ENCODE data around the gene ADGRB2.

The ADGRB2 gene

DNA sequence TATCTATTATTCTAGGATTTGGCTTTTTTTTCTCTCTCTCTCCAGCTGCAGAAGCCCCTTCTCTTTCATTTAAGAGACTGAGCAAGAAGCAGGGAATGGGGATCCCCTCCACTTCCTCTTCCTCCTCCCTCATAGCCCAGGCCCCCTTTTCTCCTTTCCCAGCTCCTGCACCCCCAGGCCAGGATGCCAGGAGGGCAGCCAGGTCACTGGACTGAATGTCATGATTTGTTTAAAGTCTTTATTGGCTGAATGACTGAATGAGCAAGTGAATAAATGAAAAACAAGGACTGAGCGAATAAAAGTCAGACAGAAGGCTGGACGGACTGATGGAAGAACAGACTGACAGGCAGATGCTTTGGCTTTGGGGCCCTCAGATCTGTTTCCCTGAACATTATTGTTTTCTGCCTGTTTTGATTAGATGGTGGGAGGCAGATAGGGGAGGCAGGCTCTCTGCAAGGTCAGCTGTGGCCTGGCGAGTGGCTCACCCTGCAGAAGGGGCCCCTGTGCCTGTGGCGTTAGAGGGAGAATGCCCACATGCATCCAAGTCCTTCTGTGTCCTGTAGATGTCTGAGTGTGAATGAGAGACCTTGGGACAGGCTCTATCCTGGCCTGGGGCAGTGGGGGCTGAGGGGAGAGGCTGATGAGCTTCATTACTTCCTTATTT is 20.3 kb upstream of the ADGRB2 start:
- DNase-seq: no peak
- Histone ChIP-seq H2BK5ac (ENCODE audit: low read depth, low read length, poor library complexity, severe bottlenecking) (no peak overlapping the region), H2BK15ac (ENCODE audit: low read depth, poor library complexity, severe bottlenecking) (no peak overlapping the region), H3K4me1 (ENCODE audit: control insufficient read depth, insufficient read depth, low read depth, low read length) (peaks cover 8% of the 10 kb centered on the region), H3K27me3 (ENCODE audit: control insufficient read depth in 1 of 2, insufficient read depth in 1 of 2, low read length in 2 of 2) (peaks cover 0 to 5% of the 10 kb centered on the region in 2 experiments), H3K4me2 (ENCODE audit: low read length, poor library complexity, severe bottlenecking) (no peak overlapping the region), H3K9me3 (ENCODE audit: control insufficient read depth, low read length) (no peaks in the 10 kb centered on the region), H3K79me1 (replicated peaks; ENCODE audit: low read length, poor library complexity, severe bottlenecking) (no peaks in the 10 kb centered on the region), H3K18ac (ENCODE audit: low read depth in 1 of 2, low read length in 2 of 2) (no peak overlapping the region), H3K14ac (ENCODE audit: low read length in 2 of 2) (no peak overlapping the region), H3K4ac (ENCODE audit: low read depth in 1 of 2, low read length in 2 of 2) (no peak overlapping the region), H4K8ac (ENCODE audit: low read length) (no peak overlapping the region), H2AFZ (ENCODE audit: low read depth, low read length) (no peak overlapping the region), H3K36me3 (ENCODE audit: control insufficient read depth in 1 of 2, insufficient read depth in 2 of 2, low read depth in 1 of 2, low read length in 2 of 2) (no peaks in the 10 kb centered on the region), H3K9ac (ENCODE audit: low read length) (no peak overlapping the region), H2BK12ac (ENCODE audit: low read length in 2 of 2) (no peak overlapping the region), H2BK120ac (ENCODE audit: low read depth, low read length) (no peak overlapping the region), H3K27ac (ENCODE audit: low read length, poor library complexity, severe bottlenecking) (no peak overlapping the region), H4K91ac (ENCODE audit: low read length) (no peak overlapping the region), H3K4me3 (ENCODE audit: insufficient read depth in 1 of 2, low read depth in 1 of 2, low read length in 2 of 2) (no peak overlapping the region), H2AK5ac (ENCODE audit: low read length, severe bottlenecking) (no peak overlapping the region), H3K23ac (ENCODE audit: low read length in 2 of 2) (no peak overlapping the region)
- WGBS: 87% methylated on average over 4 of the region's 4 CpGs

DNA sequence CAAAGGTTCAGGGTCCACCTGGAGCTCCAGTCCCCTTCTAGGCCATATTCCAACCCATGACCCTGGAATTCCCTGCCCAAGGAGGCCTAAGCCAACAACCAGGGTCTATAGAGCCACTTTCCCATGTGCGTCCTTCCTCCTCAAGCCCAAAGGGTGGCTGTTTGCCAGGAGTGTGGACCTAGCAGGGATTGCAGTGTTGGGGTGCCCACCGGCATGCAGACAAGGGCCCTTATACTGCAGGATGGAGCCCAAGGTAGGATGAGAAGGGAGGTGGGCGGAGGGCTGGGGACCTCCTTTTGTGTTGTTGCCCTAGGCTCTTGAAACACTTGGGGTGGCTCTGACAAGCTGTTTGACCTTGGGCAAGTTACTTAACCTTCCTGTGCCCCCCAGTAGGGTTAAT is 19.7 kb upstream of the ADGRB2 start:
- Histone ChIP-seq H3K14ac (ENCODE audit: low read length in 2 of 2) (no peak overlapping the region), H3K18ac (ENCODE audit: low read depth in 1 of 2, low read length in 2 of 2) (no peak overlapping the region), H4K91ac (ENCODE audit: low read length) (no peak overlapping the region), H4K8ac (ENCODE audit: low read length) (no peak overlapping the region), H3K4me1 (ENCODE audit: control insufficient read depth, insufficient read depth, low read depth, low read length) (peaks cover 6% of the 10 kb centered on the region), H2BK120ac (ENCODE audit: low read depth, low read length) (no peak overlapping the region), H2BK5ac (ENCODE audit: low read depth, low read length, poor library complexity, severe bottlenecking) (no peak overlapping the region), H2BK15ac (ENCODE audit: low read depth, poor library complexity, severe bottlenecking) (no peak overlapping the region), H3K36me3 (ENCODE audit: control insufficient read depth in 1 of 2, insufficient read depth in 2 of 2, low read depth in 1 of 2, low read length in 2 of 2) (no peaks in the 10 kb centered on the region), H3K9me3 (ENCODE audit: control insufficient read depth, low read length) (no peaks in the 10 kb centered on the region), H3K9ac (ENCODE audit: low read length) (no peak overlapping the region), H3K4me3 (ENCODE audit: insufficient read depth in 1 of 2, low read depth in 1 of 2, low read length in 2 of 2) (no peak overlapping the region), H2BK12ac (ENCODE audit: low read length in 2 of 2) (no peak overlapping the region), H3K4ac (ENCODE audit: low read depth in 1 of 2, low read length in 2 of 2) (no peak overlapping the region), H2AK5ac (ENCODE audit: low read length, severe bottlenecking) (no peak overlapping the region), H2AFZ (ENCODE audit: low read depth, low read length) (no peak overlapping the region), H3K4me2 (ENCODE audit: low read length, poor library complexity, severe bottlenecking) (no peak overlapping the region), H3K23ac (ENCODE audit: low read length in 2 of 2) (no peak overlapping the region), H3K27me3 (ENCODE audit: control insufficient read depth in 1 of 2, insufficient read depth in 1 of 2, low read length in 2 of 2) (peaks cover 0 to 5% of the 10 kb centered on the region in 2 experiments), H3K27ac (ENCODE audit: low read length, poor library complexity, severe bottlenecking) (no peak overlapping the region), H3K79me1 (replicated peaks; ENCODE audit: low read length, poor library complexity, severe bottlenecking) (no peaks in the 10 kb centered on the region)
- DNase-seq: no peak
- WGBS: 95% methylated on average over 3 of the region's 3 CpGs

DNA sequence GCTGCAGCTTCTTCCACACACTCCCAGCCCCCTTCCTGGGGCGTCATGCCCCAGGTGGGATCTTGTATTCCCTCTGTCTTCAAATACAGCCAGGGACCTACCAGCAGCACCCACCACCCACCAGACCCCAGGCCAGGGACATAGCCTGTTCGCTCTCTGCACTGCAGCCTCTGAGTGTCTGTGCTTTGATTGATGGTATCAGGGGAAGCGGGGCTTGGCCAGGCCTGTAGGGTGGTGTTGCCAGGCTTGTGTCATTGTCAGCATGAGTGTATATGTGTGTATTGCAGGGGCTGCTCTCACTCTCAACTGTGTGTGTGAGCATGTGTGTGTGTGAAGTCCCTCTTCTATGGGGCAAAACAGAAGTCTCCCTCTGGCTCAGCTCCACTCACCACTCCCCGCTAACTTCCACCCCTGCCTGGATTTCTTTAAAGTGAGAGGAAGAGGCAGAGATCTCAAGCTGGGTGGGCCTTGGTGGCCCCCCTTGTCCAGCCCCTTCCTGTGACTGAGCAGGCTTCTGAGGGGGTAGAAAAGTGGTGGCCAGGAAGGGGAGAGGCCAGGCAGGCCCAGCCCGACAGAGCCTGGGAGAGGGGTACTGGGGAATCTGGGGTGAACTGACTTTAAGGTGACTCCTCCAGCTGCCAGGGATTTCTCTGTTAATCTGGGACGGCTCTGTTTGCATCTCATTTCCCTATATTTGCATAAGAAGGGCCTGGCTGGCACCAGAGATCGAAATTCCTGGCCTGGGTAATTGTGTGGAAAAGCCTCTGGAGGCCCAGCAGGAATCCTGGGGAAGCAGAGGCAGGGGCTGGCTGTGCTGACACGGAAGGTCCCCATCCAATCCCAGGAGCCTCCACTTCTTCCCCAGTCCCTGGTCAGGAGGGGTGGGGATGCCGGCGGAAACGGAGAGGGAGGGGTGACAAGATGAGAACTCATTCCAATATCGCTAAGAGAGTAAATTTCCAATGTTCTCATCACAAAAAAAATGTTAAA is 18.6 kb upstream of the ADGRB2 start:
- H2BK12ac ChIP-seq (ENCODE audit: low read length in 2 of 2): no peak overlapping the region
- no peak overlapping the region for H3K23ac ChIP-seq (ENCODE audit: low read length in 2 of 2)
- DNase-seq: no peak
- H2AFZ ChIP-seq (ENCODE audit: low read depth, low read length): no peak overlapping the region
- no peak overlapping the region for H3K4me3 ChIP-seq (ENCODE audit: insufficient read depth in 1 of 2, low read depth in 1 of 2, low read length in 2 of 2)
- H3K36me3 ChIP-seq (ENCODE audit: control insufficient read depth in 1 of 2, insufficient read depth in 2 of 2, low read depth in 1 of 2, low read length in 2 of 2): no peaks in the 10 kb centered on the region
- no peaks in the 10 kb centered on the region for H3K9me3 ChIP-seq (ENCODE audit: control insufficient read depth, low read length)
- H3K18ac ChIP-seq (ENCODE audit: low read depth in 1 of 2, low read length in 2 of 2): peak overlapping the region in 1 of 2 experiments; percentile 23
- no peak overlapping the region for H2AK5ac ChIP-seq (ENCODE audit: low read length, severe bottlenecking)
- H3K9ac ChIP-seq (ENCODE audit: low read length): no peak overlapping the region
- H2BK5ac ChIP-seq (ENCODE audit: low read depth, low read length, poor library complexity, severe bottlenecking): no peak overlapping the region
- H3K79me1 ChIP-seq (replicated peaks; ENCODE audit: low read length, poor library complexity, severe bottlenecking): no peaks in the 10 kb centered on the region
- no peak overlapping the region for H4K8ac ChIP-seq (ENCODE audit: low read length)
- WGBS: 48% methylated on average over 5 of the region's 12 CpGs
- H3K14ac ChIP-seq (ENCODE audit: low read length in 2 of 2): no peak overlapping the region
- H2BK120ac ChIP-seq (ENCODE audit: low read depth, low read length): no peak overlapping the region
- H4K91ac ChIP-seq (ENCODE audit: low read length): peak overlapping the region; percentile 41
- H3K27me3 ChIP-seq (ENCODE audit: control insufficient read depth in 1 of 2, insufficient read depth in 1 of 2, low read length in 2 of 2): peaks cover 5 to 14% of the 10 kb centered on the region in 2 experiments
- no peak overlapping the region for H3K27ac ChIP-seq (ENCODE audit: low read length, poor library complexity, severe bottlenecking)
- no peak overlapping the region for H3K4ac ChIP-seq (ENCODE audit: low read depth in 1 of 2, low read length in 2 of 2)
- no peak overlapping the region for H3K4me2 ChIP-seq (ENCODE audit: low read length, poor library complexity, severe bottlenecking)
- peaks cover 1% of the 10 kb centered on the region for H3K4me1 ChIP-seq (ENCODE audit: control insufficient read depth, insufficient read depth, low read depth, low read length)
- H2BK15ac ChIP-seq (ENCODE audit: low read depth, poor library complexity, severe bottlenecking): peak overlapping the region; percentile 8

DNA sequence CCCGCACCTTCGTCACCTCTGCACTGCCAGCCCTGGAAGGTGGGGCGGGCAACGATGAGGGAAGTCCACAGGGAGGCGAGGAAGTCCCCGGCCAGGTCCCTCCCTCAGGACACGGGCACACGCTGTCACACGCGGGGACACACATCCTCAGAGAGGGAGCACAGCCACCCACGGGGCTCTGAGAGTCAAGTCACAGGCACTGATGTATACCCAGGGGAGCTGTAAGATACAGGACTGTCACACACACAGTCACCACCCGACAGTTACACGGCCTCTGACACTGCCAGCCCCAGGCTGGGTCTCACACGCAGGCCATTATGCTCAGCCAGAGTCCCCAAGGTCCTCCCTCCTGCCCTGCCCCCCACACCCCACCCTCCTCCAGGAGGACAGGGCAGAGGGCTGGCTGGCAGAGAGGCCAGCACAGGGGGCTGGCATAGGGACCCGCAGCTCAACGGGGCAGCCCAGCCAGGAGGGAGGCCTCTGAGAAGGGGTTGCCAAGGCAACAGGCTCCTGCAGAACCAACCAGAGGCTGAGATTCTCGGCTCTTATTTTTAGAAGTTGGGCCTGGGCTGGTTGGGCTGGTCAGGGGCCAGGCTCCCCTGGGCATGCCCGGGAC is 17.7 kb upstream of the ADGRB2 start:
- Histone ChIP-seq H2BK120ac (ENCODE audit: low read depth, low read length) (no peak overlapping the region), H2AFZ (ENCODE audit: low read depth, low read length) (no peak overlapping the region), H3K9ac (ENCODE audit: low read length) (peak overlapping the region; percentile 7), H2BK12ac (ENCODE audit: low read length in 2 of 2) (peak overlapping the region in 1 of 2 experiments; percentile 68), H3K23ac (ENCODE audit: low read length in 2 of 2) (no peak overlapping the region), H3K14ac (ENCODE audit: low read length in 2 of 2) (no peak overlapping the region), H2BK5ac (ENCODE audit: low read depth, low read length, poor library complexity, severe bottlenecking) (no peak overlapping the region), H3K79me1 (replicated peaks; ENCODE audit: low read length, poor library complexity, severe bottlenecking) (no peaks in the 10 kb centered on the region), H3K4ac (ENCODE audit: low read depth in 1 of 2, low read length in 2 of 2) (no peak overlapping the region), H3K4me1 (ENCODE audit: control insufficient read depth, insufficient read depth, low read depth, low read length) (peaks cover 1% of the 10 kb centered on the region), H4K8ac (ENCODE audit: low read length) (no peak overlapping the region), H3K27ac (ENCODE audit: low read length, poor library complexity, severe bottlenecking) (no peak overlapping the region), H3K36me3 (ENCODE audit: control insufficient read depth in 1 of 2, insufficient read depth in 2 of 2, low read depth in 1 of 2, low read length in 2 of 2) (no peaks in the 10 kb centered on the region), H3K4me3 (ENCODE audit: insufficient read depth in 1 of 2, low read depth in 1 of 2, low read length in 2 of 2) (no peak overlapping the region), H2BK15ac (ENCODE audit: low read depth, poor library complexity, severe bottlenecking) (peak overlapping the region; percentile 7), H4K91ac (ENCODE audit: low read length) (peak overlapping the region; percentile 30), H3K18ac (ENCODE audit: low read depth in 1 of 2, low read length in 2 of 2) (no peak overlapping the region), H3K9me3 (ENCODE audit: control insufficient read depth, low read length) (no peaks in the 10 kb centered on the region), H2AK5ac (ENCODE audit: low read length, severe bottlenecking) (no peak overlapping the region), H3K4me2 (ENCODE audit: low read length, poor library complexity, severe bottlenecking) (no peak overlapping the region), H3K27me3 (ENCODE audit: control insufficient read depth in 1 of 2, insufficient read depth in 1 of 2, low read length in 2 of 2) (peaks cover 13 to 21% of the 10 kb centered on the region in 2 experiments)
- 78% methylated on average over 18 of the region's 18 CpGs for WGBS
- no peak for DNase-seq

Measured in mesenchymal stem cell (in vitro differentiated cells and primary cell).